Cardiac muscle cell (in vitro differentiated cells and primary cell): ENCODE measurements around the gene DDA1. TPM values are rescaled to one million over a fixed set of nuclear protein-coding genes. Genes with fewer than 3 reads are reported as not detected.

Experiments used
- DNase-seq, 2 donors: peaks; one replicate each; pipeline versions ENCODE4 v3.0.0 to v3.0.0-alpha.2; 2010 to 2017; ENCODE audit warnings: low read depth in 1 of 2, low spot score in 1 of 2
- H3K27ac ChIP-seq: fragments of 200-600 bp; sonication (generic); 2 replicates; pipeline ENCODE4 v1.5.1; 2016
- H3K27me3 ChIP-seq: fragments of 200-600 bp; sonication (generic); 2 replicates; pipeline ENCODE4 v1.6.0; 2016; ENCODE audit warnings: control low read depth
- H3K36me3 ChIP-seq: fragments of 200-600 bp; sonication (generic); 2 replicates; pipeline ENCODE4 v1.5.1; 2016; ENCODE audit warnings: control low read depth
- H3K4me1 ChIP-seq: fragments of 200-600 bp; sonication (generic); 2 replicates; pipeline ENCODE4 v1.8.1; 2017; ENCODE audit warnings: low read depth, mild to moderate bottlenecking, mixed run types
- H3K4me3 ChIP-seq: fragments of 200-600 bp; sonication (generic); 2 replicates; pipeline ENCODE4 v1.5.1; 2016; ENCODE audit warnings: mild to moderate bottlenecking
- H3K9me3 ChIP-seq: fragments of 200-600 bp; sonication (generic); 2 replicates; pipeline ENCODE4 v1.5.1; 2017; ENCODE audit warnings: low read depth, mild to moderate bottlenecking, control low read depth
- polyA plus RNA-seq: library from polyadenylated mRNA; unstranded; fragments of >200 nt; fragmentation: Nextera tagmentation; extraction: Ambion mirVana; gene quantifications from 2 replicates; pipeline ENCODE4 v1.2.1, GENCODE V29; 2016
- total RNA-seq: library from RNA; depleted of rRNA; stranded (reverse); fragments of >200 nt; gene quantifications from 2 replicates; pipeline ENCODE4 v1.2.3, GENCODE V29; 2016
- TF ChIP-seq, protein P1 (sequence below): IDR thresholded peaks from 2 replicates; pipeline ENCODE4 v1.5.1; 2012; ENCODE audit warnings: low read depth, mild to moderate bottlenecking, low read length

Gene DDA1
- total and polyA plus RNA-seq, 2 experiments from 2014 or later: 45.4 to 53.3 TPM

DNA sequence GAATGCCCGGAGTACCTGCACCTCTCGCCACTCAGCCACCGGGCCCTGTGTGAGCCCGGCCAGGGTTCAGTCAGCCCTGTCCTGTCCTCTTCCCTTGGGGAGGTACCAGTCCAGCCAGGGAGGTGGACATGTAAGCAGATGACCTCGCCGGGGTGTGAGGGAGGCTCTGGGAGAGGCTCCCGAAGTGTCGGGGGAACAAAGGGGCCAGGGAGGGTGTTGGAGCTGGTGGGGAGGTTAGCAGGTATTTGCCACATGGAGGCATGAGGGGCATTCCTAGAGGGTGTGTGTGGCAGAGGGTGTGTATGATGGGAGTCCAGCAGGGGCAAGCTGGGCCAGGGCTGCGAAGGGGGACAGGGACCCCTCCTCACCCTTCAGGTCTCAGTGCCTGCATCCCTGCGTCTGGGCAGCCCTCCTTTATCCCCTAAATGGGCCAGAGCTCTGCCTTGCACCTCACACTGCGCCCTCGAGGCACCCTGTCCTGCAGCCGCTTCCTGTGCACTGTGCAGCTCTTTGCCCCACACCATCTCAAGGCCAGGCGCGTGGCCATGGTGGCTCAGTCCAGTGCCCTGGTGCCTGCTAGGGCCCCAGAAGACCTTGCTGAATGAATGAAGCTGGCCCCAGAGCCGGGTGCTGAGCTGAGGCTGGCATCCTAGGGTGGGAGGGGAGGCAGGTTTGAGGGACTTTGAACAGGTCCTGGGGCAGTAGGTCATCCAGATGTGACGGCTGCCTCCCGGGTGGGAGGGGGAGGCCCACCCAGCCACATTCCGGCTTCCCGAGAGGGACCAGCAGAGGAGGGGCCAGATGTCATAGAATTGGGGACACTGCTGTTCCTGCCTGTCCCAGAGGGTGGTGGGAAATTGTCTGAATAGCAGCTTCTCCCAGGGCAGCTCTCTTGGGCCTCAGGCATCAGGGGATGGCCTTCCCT is 3.1 kb downstream of the DDA1 start:
- H3K4me1 ChIP-seq: peaks cover 5% of the 10 kb centered on the region

GRCh38 chr19:17314007-17314593 is 4.7 kb downstream of the DDA1 start:
- peaks cover 9% of the 10 kb centered on the region for H3K36me3 ChIP-seq
- H3K9me3 ChIP-seq: no peaks in the 10 kb centered on the region
- H3K4me3 ChIP-seq: no peak overlapping the region
- H3K27ac ChIP-seq: no peak overlapping the region
- peaks cover 5% of the 10 kb centered on the region for H3K4me1 ChIP-seq
- TF ChIP-seq, protein P1, sequence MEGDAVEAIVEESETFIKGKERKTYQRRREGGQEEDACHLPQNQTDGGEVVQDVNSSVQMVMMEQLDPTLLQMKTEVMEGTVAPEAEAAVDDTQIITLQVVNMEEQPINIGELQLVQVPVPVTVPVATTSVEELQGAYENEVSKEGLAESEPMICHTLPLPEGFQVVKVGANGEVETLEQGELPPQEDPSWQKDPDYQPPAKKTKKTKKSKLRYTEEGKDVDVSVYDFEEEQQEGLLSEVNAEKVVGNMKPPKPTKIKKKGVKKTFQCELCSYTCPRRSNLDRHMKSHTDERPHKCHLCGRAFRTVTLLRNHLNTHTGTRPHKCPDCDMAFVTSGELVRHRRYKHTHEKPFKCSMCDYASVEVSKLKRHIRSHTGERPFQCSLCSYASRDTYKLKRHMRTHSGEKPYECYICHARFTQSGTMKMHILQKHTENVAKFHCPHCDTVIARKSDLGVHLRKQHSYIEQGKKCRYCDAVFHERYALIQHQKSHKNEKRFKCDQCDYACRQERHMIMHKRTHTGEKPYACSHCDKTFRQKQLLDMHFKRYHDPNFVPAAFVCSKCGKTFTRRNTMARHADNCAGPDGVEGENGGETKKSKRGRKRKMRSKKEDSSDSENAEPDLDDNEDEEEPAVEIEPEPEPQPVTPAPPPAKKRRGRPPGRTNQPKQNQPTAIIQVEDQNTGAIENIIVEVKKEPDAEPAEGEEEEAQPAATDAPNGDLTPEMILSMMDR: no peak
- no peak for DNase-seq
- H3K27me3 ChIP-seq: no peaks in the 10 kb centered on the region

More for the DNA sequence above, 3.1 kb downstream of the DDA1 start:
- H3K27me3 ChIP-seq: no peaks in the 10 kb centered on the region
- TF ChIP-seq, protein P1: no peak
- no peaks in the 10 kb centered on the region for H3K9me3 ChIP-seq
- no peak overlapping the region for H3K27ac ChIP-seq
- H3K4me3 ChIP-seq: no peak overlapping the region
- peaks cover 9% of the 10 kb centered on the region for H3K36me3 ChIP-seq
- no peak for DNase-seq

DNA sequence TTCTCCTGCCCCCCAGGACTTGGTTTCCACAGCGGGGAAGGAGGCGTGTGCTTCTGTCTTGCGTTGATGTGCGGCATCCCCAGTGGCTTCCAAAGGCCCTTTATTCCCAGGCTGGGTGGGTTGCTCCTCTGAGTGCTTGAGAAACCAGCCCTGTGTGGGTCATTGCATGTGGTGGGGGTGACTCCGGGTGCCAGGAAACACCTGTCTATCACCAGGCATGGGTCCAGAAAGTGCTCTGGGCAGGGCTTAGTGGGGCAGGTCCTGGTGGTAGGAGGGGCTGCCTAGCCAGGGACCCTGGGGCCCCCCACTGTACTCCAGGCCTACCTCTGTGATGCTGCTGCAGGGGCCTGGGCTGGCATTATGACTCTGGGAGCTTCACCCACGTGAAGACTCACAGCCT is 9.6 kb downstream of the DDA1 start:
- Histone ChIP-seq H3K9me3 (no peaks in the 10 kb centered on the region), H3K36me3 (peaks cover 15% of the 10 kb centered on the region), H3K4me3 (no peak overlapping the region), H3K4me1 (no peaks in the 10 kb centered on the region), H3K27ac (no peak overlapping the region), H3K27me3 (no peaks in the 10 kb centered on the region)
- TF ChIP-seq, protein P1: no peak
- no peak for DNase-seq

- no peak overlapping the region for H3K4me3 ChIP-seq
Observed at GRCh38 chr19:17319473-17320238, 10.3 kb downstream of the DDA1 start.

GRCh38 chr19:17320435-17320834 is 11.1 kb downstream of the DDA1 start:
- TF ChIP-seq, protein P1: no peak
- Histone ChIP-seq H3K27ac (no peak overlapping the region), H3K4me3 (no peak overlapping the region), H3K36me3 (peaks cover 8% of the 10 kb centered on the region), H3K27me3 (no peaks in the 10 kb centered on the region), H3K9me3 (no peaks in the 10 kb centered on the region), H3K4me1 (no peaks in the 10 kb centered on the region)
- no peak for DNase-seq

More at GRCh38 chr19:17319473-17320238, 10.3 kb downstream of the DDA1 start:
- no peak for DNase-seq
- Histone ChIP-seq H3K36me3 (peaks cover 10% of the 10 kb centered on the region), H3K4me1 (no peaks in the 10 kb centered on the region), H3K27ac (no peak overlapping the region), H3K9me3 (no peaks in the 10 kb centered on the region), H3K27me3 (no peaks in the 10 kb centered on the region)
- TF ChIP-seq, protein P1: no peak
